Measurements from ENCODE around the gene CDKL1. TPM values are rescaled to one million over a fixed set of nuclear protein-coding genes. Genes with fewer than 3 reads are reported as not detected.
"Not testable (repeated sequence)": the region's sequence is repeated elsewhere in the genome, so short reads cannot be mapped to it uniquely, and the experiment has no call there.

The CDKL1 gene
- total RNA-seq, 1 donor from 2014 or later = 34.3 TPM

- no peak for DNase-seq (ENCODE audit: low spot score)
Observed at GRCh38 chr14:50335389-50335788, 61.3 kb downstream of the CDKL1 start.

GRCh38 chr14:50334211-50334610 is 62.5 kb downstream of the CDKL1 start:
- no peak for DNase-seq (ENCODE audit: low spot score)

DNA sequence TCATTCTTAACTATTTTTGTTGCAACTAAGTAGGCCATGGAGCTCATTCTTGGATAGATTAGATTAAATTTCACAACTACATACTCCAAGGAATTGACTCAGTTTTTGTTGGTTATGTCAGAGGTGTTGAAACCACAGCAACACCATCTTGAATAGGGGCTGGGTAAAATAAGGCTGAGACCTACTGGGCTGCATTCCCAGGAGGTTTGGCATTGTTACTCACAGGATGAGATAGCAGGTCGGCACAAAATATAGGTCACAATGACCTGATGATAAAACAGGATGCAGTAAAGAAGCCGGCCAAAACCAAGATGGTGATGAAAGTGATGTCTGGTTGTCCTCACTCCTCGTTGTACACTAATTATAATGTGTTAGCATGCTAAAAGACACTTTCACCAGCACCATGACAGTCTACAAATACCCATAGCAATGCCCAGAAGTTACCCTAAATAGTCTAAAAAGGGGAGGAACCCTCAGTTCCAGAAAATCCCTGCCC is 63.6 kb downstream of the CDKL1 start:
- no peak for DNase-seq (ENCODE audit: low spot score)

GRCh38 chr14:50331596-50331995 is 65.1 kb downstream of the CDKL1 start:
- no peak for DNase-seq (ENCODE audit: low spot score)

GRCh38 chr14:50321009-50321660 is 75.5 kb downstream of the CDKL1 start:
- DNase-seq (ENCODE audit: low spot score) = peak; percentile 74

GRCh38 chr14:50320283-50320682 is 76.4 kb downstream of the CDKL1 start:
- no peak for DNase-seq (ENCODE audit: low spot score)

GRCh38 chr14:50319721-50320120 is 77.0 kb downstream of the CDKL1 start:
- no peak for DNase-seq (ENCODE audit: low spot score)

DNA sequence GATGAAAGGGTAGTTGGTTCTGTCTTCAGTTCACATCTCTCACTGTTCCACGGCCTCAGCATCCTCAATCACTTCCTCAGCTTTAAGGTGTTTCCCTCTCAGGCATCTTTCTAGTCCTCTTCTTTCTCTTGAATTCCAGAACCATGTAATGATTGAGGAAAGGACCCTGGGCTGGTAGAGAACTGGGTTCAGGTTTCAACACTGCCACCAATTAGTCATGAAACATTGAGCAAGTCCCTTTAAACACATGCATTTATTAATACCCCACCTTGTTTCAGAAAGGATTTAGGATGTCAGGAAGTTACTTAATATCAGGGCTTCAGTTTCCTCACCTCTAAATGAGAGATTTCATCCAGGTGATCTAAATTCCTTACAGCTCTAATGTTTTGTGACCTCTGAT is 77.4 kb downstream of the CDKL1 start:
- DNase-seq (ENCODE audit: low spot score) = no peak

DNA sequence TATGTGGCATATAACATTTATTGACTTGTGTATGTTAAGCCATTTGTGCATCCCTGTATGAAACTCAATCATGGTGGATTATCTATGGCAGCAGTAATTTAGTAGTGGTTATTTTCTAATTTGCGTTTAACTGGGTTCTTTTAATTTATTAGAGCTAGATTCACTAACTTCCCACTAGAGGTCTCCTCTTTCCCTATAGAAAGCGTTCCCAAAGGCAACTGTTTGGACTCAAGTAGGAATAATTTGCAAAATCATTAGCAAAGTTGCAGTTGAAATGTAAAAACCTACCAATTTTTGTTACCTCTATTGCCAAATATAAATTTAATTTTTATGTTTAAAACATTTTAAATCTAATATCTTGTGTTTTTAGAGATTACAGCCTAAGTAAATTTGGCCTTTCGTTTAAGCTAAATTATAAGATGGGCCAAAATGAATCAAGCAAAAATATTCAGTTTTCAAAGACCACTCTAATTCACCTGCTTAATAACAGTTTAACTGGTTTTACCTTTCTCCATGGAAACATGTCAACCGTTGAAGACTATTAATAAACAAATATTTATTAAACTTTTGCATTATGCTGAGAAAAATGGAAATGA is 78.6 kb downstream of the CDKL1 start:
- no peak for DNase-seq (ENCODE audit: low spot score)

DNA sequence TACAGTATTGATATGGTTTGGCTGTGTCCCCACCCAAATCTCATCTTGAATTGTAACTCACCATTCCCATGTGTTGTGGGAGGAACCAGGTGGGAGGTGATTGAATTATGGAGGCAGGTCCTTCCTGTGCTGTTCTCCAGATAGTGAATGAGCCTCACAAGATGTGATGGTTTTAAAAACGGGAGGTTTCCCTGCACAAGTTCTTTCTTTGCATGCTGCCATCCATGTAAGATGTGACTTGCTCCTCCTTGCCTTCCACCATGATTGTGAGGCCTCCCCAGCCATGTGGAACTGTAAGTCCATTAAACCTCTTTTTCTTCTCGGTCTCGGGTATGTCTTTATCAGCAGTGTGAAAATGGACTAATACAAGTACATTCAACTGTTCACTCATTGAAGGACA is 82.6 kb downstream of the CDKL1 start:
- DNase-seq (ENCODE audit: low spot score) = not testable (repeated sequence)

DNA sequence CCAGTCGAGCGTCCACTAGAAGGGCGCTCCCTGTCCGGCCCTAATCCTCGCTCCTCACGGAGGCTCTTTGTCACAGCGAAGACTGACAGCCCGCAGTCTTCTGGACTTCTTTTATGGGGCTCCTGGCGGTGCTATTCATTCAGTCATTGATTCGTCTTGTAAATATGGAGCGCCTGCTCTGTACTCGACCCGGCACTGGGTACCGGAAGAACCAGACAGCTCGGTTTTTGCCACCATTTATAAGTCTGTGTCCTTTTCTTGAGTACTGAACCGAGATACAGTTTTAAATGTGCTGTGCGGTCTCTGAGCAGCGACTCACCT is 84.0 kb downstream of the CDKL1 start:
- DNase-seq (ENCODE audit: low spot score) = peak; percentile 44

DNA sequence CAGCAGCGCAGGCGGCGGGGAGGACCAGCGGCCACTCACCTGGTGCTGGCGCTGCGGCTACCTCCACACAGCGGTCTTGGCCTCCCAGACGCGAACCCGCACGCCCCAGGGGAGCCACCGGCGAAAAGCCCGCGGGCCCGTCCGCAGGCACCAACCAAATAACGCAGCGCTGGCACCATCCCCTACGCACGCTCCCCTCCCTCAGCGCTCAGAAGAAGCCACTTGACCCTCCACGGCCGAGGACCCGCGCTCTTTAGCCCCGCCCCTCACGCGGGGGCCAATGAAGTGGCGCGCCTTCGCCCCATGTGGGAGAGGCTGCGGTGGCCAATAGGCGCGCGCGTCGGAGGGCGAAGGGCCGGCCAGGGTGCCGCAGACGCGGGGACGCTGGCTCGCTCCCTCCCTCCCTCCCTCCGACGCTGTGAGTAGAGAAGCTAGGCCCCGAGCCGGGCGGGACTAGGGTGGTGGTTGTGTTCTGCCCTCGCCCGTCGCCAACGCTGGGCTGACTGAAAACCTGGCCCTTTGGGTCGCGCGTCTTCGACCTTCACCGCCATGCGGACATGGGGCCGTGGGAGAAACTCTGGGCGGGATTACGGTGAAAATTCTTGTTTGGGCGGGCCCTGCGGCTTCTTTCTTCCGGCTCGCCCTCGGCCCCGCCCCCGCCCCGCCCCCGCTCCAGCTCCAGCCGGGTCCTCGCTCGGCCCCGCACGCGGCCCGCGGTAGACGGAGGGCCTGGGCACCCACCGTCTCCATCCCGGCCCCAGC is 84.5 kb downstream of the CDKL1 start, which contains the start of the genes DMAC2L and L2HGDH:
DMAC2L (plus strand) TSS at position 353 of the 762 bp plus-strand sequence. CDS start 9,164 bp downstream, outside the sequence.
L2HGDH (minus strand) TSS at position 258 of the 762 bp plus-strand sequence; CDS start at position 179, 79 bp downstream.
- DNase-seq (ENCODE audit: low spot score) = peak; percentile 93

DNA sequence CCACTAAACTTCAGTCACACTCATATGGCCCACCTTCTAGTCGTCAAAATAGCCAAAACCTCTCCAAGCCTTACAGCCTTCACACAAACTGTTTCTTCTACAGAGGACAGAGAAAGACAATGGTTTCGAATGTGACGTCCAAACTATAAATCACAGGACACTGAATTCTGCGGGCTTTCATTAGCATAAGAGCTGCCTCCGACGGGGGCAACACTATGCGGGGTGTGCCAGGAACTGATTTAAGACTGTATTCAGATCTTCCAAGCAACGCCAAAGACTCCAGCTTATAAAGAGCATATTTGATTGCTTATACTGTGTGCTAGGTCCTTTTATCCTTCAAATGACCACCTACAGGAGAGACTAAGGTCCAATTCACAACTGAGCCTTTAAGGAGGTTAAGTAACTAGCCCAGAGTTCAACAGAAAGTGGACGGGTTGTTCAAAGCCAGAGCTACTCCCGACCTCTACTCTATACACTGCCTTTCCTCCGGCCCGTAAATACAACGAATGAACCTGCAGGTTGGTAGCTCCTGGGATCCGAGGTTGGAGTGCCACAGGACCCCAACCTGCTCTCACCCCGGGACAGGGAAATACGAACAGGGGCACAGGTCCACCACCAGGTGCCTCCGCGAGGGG is 85.2 kb downstream of the CDKL1 start:
- no peak for DNase-seq (ENCODE audit: low spot score)

DNA sequence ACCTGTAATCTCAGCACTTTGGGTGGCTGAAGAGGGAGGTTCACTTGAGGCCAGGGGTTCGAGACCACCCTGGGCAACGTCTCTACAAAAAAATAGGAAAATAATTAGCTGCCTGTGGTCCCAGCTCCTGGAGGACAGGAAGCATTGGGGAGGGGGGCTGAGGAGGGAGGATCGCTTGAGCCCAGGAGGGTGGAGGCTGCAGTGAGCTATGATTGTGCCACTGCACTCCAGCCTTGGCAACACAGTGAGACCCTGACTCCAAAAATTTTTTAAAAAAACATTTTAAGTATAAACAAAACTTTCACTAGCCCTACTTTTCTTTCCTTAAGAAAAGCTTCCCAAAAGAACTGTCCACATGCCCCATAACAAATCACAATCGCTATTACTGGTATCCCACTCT is 86.2 kb downstream of the CDKL1 start:
- no peak for DNase-seq (ENCODE audit: low spot score)

DNA sequence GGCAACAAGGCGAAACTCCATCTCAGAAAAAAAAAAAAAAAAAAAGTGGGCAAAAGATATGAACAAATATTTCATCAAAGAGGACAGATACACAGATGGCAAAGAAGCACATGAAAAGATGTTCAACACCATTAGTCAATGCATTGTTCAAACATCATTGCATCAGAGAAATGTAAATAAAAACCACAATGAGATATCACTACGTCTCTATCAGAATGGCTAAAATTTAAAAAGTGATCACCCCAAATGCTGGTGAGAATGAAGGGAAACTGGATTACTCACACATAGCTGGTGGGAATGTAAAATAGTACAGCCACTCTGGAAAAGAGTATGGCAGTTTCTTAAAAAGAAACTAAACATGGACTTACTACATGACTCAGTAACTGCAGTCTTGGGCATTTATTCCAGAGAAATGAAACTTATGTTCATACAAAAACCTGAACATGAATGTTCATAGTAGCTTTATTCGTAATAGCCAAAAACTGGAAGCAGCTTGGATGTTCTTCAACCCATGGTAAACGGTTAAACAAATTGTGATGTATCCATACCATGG is 88.2 kb downstream of the CDKL1 start:
- DNase-seq (ENCODE audit: low spot score) = no peak

DNA sequence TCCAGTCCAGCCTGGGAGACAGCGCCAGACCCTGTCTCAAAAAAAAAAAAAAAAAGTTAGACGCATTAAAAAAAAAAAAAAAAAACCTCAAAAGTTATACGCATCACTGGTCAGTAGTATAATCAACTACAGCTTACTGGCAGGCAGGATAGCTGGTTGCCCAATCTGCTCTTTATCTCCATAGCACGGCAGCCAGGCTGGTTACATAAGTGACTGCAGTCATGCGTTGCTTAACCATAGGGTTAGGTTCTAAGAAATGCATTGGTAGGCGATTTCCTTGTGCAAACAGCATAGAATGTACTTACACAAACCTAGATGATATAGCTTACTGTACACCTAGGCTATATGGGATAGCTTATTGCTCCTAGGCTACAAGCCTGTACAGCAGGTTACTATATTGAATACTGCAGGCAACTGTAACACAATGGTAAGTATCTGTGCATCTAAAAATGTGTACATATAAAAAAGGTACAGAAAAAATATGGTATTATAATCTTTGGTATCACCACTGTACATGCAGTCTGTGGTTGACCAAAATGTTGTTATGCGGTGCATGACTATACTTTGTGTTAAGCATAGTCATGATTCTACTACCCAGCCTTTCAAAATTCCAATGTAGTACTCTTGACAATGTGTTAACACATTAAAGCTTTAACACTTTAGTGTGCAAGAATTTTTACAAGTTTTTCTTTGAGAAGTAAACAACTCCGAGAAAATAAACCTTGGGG is 92.8 kb downstream of the CDKL1 start:
- peak; percentile 60 for DNase-seq (ENCODE audit: low spot score)

DNA sequence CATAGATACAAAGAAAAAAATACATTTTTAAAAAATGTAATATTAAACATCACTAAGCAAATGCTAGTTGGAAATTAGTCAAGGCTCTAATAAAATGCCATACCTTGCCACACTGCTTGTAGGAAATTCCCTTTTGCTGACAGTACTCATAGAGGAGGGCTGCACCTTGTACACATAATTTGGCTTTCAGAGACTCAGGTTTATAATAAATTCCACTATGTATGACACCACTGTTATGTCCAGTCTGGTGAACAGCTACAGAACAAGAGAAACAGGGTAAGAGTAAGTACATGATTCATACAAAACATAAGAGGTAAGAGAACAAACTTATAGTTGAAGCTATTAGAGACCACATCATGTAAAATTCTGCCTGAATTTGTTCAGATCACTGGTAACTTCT is 94.8 kb downstream of the CDKL1 start:
- no peak for DNase-seq (ENCODE audit: low spot score)

- DNase-seq (ENCODE audit: low spot score) = no peak
Observed at GRCh38 chr14:50299585-50299984, 97.1 kb downstream of the CDKL1 start.

- no peak for DNase-seq (ENCODE audit: low spot score)
Observed at GRCh38 chr14:50290306-50290705, 106.4 kb downstream of the CDKL1 start.

- DNase-seq (ENCODE audit: low spot score) = no peak
Observed at GRCh38 chr14:50288146-50288545, 108.5 kb downstream of the CDKL1 start.

- DNase-seq (ENCODE audit: low spot score) = no peak
Observed at GRCh38 chr14:50285861-50286260, 110.8 kb downstream of the CDKL1 start.

All from ureter (tissue), 1 donor.